ENCODE measurements around the gene LAIR2.

GRCh38 chr19:54556194-54556593, 53.6 kb downstream of the LAIR2 start:
- TF ChIP-seq CTCF (IDR thresholded peaks at IDR 0.05) (no peak), ZFX (IDR thresholded peaks at IDR 0.05; ENCODE audit: borderline replicate concordance) (no peak)

Data from 22Rv1 (cell line).